ENCODE data around the gene HOPX.

Gene HOPX

DNA sequence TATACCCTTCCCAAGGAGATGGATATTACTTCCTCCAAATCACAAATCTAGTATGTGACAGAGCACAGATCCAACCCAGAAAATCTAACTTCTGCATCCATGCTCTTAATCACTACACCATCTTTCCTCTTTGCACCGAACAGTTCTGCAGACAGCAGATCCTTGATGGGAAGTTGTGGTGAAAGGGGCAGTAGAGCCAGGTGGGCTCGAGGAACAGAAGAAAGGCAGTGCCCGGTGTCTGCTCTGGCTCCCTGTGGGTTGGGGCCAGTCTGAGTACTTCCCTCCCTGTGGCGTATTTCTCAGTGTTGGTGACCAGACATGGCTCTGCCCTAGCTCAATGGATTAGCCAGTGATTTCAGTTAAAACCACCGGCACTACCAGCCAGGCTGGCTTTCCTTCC, 15.3 kb downstream of the HOPX start:
- no peak overlapping the region for H3K4me3 ChIP-seq (ENCODE audit: low read length)
- TF ChIP-seq CTCF (conservative IDR thresholded peaks at IDR 0.05; ENCODE audit: low read depth, low read length) = no peak
- no peak for DNase-seq (ENCODE audit: low read depth)

- no peak overlapping the region for H3K4me3 ChIP-seq (ENCODE audit: low read length)
- no peak for DNase-seq (ENCODE audit: low read depth)
- no peak for TF ChIP-seq CTCF (conservative IDR thresholded peaks at IDR 0.05; ENCODE audit: low read depth, low read length)
Observed at GRCh38 chr4:56662782-56663468, 18.2 kb downstream of the HOPX start.

DNA sequence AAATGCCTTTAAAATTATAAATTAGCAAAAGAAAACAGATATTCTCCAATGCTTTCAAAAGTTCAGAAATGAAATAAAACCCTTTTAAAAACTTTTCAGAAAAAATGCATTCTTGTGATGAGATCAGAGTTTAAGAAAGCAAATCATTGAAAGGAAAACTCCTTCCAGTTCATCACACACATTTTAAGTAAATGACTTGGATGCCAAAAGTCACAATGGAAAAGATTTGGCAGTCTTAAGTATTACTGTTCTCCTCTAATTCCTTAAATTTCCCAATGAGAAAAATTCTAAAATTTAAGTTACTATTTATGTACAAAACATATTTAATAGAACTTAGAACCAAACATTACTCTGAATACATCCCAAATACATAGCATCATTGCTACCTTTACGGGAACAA, 21.1 kb downstream of the HOPX start:
- TF ChIP-seq CTCF (conservative IDR thresholded peaks at IDR 0.05; ENCODE audit: low read depth, low read length) = no peak
- DNase-seq (ENCODE audit: low read depth) = no peak
- H3K4me3 ChIP-seq (ENCODE audit: low read length) = no peak overlapping the region

DNA sequence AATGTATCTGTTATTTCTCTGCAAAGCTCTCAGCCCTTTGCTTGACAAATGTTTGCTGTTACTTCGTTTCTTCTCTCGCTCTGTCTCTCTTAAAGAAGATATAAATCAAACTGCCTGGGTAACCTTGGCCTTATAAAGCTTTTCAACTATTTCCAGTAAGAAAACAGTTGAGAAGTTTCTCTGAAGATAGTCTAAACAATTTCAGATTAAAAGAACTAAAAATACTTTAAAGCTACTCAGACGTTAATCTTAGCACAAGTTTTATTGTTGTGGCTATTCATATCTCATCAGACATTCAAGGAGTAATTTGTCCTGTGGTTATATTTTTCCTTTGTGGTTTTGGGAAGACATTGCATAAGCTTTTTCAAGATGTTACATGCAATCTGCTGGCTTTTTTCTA, 22.6 kb downstream of the HOPX start:
- no peak for TF ChIP-seq CTCF (conservative IDR thresholded peaks at IDR 0.05; ENCODE audit: low read depth, low read length)
- DNase-seq (ENCODE audit: low read depth) = no peak
- H3K4me3 ChIP-seq (ENCODE audit: low read length) = no peak overlapping the region

DNA sequence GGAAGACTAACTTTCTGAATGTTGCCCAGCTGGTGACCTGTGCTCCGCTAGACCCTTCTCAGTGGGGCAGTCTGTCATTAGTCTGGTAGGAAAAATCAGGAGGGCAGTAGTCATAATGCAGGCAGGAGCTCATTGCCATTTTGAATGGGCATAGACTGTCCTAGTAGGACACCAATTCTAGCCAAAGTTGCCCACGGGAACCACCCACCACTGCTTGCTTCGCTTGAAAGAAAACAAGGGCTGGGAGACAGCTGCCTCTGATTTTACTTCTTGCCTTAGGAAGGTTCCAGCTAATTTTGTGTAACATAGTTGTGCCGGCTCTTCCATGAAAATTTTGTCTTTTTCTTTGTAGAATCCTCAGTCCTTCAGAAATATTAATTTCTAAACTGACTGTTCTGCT, 23.3 kb downstream of the HOPX start:
- no peak for TF ChIP-seq CTCF (conservative IDR thresholded peaks at IDR 0.05; ENCODE audit: low read depth, low read length)
- no peak for DNase-seq (ENCODE audit: low read depth)
- H3K4me3 ChIP-seq (ENCODE audit: low read length) = no peak overlapping the region

DNA sequence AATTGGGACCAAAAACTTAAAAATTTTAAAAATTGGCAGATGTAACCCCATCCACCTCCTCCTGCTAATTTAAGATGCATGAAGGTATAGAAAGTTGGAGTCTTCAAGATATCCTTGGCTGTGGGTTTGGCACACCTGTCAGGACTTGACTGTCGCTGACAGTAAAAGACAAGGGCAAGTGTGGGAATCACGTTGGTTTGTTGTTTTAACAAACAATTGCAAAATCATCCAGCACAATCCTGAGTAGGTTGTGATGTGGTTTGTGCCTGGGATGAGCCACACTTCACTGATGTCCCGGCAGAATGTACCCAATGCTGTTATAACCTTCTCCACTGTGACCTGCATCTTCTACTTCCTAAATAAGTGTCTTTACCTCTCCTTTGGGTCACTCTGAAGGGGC, 24.0 kb downstream of the HOPX start:
- no peak for DNase-seq (ENCODE audit: low read depth)
- no peak overlapping the region for H3K4me3 ChIP-seq (ENCODE audit: low read length)
- TF ChIP-seq CTCF (conservative IDR thresholded peaks at IDR 0.05; ENCODE audit: low read depth, low read length) = no peak

DNA sequence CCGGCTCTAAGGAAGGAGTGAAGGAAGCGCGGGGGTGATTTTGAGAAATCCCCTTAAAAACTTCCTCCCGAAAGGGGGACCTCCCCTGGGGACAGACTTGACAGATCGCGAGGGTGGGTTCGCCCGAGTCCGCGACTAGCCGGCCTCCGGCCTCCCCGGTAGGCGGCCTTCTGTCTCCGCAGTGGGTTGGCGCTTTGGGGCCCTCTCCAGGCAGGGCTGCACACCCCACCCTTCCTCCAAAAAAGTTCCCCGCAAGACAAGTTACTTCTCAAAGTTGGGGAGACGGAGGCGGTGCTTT, 24.8 kb downstream of the HOPX start:
- H3K4me3 ChIP-seq (ENCODE audit: low read length) = peak overlapping the region; percentile 48
- peak; percentile 32 for TF ChIP-seq CTCF (conservative IDR thresholded peaks at IDR 0.05; ENCODE audit: low read depth, low read length)
- DNase-seq (ENCODE audit: low read depth) = no peak
